GM18858 (cell line): ENCODE measurements around the gene PEX14.

Source experiments
- ATAC-seq: cut with Tn5 transposase; IDR thresholded peaks from one replicate; pipeline ENCODE4 v1.9.1; 2021; ENCODE audit not compliant: unreplicated experiment

PEX14 gene

DNA sequence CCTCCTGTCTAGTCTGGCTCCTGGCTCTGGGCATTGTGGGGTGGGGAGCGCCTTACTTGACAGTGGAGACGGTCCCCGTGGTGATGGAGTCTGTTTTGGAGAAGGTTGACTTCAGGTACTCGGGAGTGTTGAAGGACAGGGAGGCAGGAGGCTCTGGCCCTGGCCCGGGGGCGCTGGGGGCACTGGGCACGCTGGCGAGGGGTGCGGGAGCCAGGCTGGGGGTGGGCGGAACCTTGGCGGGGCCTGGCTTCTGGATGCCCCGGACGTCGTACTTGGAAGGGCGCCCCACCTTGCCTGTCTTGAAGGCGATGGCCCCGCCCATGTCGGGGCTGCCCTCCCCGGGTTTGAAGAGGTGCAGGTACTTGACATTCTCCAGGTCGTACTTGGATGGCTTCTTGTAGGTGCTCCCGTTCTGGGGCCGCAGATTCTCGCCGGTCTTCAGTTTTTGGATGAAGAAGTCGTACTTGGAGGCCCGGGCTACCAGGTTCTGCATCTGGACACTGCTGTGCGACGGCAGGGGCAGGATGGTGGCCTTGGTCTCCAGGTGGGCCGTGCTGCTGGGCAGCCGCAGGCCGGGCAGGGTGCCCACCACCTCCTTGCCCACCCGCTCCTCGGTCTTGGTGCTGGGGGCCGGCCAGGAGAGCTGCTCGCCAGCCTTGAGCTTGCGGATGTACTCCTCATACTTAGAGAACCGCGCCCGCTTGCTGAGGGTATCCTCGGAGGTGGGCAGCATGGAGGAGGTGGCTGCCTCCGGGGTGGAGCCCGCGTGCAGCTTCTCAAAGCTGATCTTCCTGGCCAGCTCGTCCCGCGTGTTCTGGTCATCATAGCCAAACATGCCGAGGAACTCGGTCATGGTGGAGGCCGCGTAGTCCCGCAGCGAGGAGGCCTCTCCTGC lies 185.1 kb downstream of the PEX14 start:
- no peak for ATAC-seq

- no peak for ATAC-seq
Observed at GRCh38 chr1:10661453-10661852, 186.7 kb downstream of the PEX14 start.

DNA sequence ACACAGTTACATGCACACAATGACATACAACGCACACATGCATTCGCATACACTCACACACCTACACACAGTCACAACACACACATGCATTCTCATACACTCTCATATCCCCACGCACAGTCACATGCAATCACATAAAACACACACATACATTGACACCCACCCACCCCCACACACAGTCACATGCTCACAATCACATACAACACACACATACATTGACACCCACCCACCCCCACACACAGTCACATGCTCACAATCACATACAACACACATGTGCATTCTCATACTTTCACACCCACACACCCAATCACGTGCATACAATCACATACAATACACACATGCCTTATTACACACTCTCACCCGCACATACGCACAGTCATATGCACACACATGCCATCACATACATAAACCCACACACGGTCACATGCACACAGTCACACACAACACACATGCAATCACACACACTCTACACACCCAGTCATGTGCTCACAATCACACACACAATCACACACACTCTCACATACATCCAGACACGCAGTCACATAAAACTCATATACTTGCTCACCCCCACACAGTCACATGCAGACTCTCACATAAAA lies 187.4 kb downstream of the PEX14 start:
- no peak for ATAC-seq

- ATAC-seq, result no peak
Observed at GRCh38 chr1:10662824-10663677, 188.3 kb downstream of the PEX14 start.

GRCh38 chr1:10663678-10664035 lies 188.9 kb downstream of the PEX14 start:
- ATAC-seq, result no peak

- ATAC-seq, result no peak
Observed at GRCh38 chr1:10664251-10664650, 189.5 kb downstream of the PEX14 start.

- no peak for ATAC-seq
Observed at GRCh38 chr1:10665226-10665625, 190.5 kb downstream of the PEX14 start.

GRCh38 chr1:10665930-10666850 lies 191.4 kb downstream of the PEX14 start:
- ATAC-seq, result no peak

DNA sequence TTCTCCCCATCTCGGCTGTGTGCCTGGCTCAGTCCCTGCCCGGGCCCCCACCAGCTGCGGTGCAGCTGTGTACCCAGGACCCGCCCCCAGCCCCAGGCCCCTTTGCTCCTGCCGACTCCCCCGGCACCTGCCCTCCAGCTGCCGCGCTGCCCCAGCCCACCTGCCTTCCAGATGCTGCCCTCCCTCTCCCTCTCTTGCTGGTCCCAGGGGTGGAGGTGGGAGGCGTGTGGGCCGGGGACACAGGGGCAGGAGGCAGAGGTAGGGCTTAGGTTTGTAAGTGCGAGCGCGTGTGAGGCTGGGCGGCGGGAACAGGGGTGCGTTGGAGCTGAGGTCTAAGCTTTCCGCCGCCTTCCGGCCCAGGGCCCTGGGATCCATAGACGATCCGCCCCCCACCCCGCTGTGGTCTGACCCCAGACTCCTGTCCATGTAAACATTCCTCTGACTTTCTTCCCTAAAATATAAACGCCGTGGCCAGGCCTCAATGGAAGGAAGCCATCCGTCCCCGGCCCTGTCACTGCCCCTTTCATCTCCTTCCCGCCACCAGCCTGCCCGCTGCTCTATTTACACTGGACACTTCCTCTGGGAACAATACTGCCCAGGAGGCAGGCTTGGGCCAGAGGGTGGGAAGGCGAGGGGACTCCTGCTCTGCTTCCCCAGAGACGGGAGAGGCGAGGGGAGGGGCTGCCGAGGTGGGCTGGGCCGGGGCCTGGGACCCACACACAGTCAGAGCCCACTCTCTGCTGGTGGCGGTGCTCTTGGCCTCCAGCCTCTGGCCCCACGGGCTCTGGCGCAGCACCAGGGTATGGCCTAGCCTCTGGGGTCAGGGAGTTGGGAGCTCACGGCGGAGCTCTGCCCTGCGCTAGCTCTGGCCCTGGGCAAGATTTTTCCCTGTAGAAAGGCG lies 193.4 kb downstream of the PEX14 start:
- no peak for ATAC-seq

DNA sequence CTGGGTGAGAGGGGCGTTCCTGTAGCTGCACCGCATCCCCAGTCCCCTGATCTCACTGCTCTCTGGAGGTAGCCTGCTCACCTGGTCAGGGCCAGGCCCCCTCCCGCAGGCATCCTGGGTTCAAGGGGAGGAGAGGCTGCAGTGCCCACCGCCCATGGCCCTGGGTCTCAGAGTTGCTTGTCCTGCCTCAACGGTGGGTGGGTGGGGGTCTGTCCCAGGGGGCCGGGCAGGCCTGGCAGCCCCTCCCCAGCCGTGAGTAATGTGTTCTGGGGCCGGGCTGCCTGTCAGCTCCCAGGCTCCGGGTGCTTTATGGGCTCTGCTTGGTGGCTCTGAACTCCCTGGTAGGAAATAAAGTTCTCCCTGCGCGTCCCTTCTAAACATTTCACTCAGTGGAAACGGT lies 194.8 kb downstream of the PEX14 start:
- ATAC-seq, result no peak

DNA sequence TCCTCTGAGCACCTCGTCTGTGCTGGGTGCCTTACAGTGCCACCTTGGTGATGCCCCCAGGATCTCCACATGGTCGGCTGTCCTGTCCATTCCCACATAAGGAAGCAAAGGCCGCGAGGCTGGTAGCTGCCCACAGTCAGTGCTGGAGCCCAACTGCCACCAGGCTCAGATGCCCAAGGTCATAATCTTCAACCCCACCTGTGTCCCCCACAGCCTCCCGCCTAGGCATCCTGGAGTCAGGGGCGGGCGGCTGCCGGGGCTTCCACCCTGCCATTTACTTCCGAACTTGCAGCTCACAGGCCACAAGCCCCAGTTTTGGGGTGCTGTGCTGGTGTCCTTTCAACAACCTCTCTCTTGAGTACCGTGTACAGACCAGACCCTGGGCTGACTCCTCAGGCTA lies 195.4 kb downstream of the PEX14 start:
- no peak for ATAC-seq

GRCh38 chr1:10671090-10671489 lies 196.3 kb downstream of the PEX14 start:
- no peak for ATAC-seq

GRCh38 chr1:10671622-10672342 lies 197.0 kb downstream of the PEX14 start:
- ATAC-seq, result no peak

DNA sequence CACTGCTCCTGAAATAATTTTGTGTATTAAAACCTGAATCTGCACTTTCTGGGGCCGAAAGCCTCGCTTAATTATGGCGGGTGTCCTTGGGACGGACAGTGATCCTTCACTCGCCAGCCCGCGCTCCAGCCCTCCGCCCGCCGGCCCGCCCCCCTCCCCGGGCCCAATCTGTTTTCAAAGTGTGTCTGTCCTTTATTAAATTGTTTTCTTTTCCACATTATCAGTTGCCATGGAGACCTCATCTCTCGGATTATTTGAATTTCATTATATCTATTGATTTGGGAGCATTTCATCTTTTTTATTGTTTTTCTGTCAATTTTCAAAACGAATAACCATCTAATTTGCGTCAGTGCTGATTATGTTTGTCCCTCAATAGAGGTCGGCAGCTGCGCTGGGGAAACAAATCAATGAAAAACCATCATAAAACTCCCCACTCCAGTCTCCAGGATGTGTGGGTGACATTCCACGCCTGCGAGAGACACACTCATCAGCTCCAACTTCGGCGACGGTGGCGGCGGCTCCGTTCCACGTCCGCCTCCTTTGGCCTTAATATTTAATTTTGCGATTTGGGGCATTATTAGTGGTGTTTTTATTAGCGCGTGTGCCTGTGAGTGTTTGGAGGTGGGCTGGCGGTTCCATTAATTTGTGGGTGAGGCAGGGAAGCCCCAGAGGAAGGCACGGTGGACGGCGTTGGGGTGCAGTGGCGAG lies 197.7 kb downstream of the PEX14 start:
- no peak for ATAC-seq

DNA sequence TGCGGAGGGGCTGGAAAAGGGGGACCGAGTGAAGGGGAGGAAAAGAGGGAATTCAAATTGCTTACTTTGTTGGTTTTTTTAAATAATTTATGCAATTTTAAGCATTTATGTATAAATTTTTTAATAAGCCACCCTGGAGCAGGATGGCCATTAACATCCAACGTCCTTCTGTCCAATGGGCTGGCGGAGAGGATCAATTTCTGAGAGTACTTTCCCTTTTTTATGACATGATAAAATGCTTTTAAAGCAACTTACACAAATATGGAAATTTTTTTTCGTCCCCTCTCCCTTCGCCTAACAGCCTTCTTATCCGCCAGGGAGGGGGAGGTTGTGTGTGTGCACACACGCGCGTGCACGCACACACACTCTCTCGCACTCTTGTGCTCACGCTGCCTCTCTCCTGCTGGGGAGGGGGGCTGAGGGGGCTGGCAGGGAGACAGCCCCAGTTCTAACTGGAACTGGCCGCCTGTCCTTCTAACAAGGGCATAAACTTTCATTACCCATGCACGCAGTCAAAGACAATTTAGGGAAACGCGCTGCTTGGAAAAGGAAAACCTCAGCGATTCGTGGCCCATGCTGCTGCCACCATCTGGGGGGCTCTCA lies 198.5 kb downstream of the PEX14 start:
- ATAC-seq, result no peak

GRCh38 chr1:10674222-10674621 lies 199.5 kb downstream of the PEX14 start:
- ATAC-seq, result no peak

GRCh38 chr1:10674700-10675609 lies 200.2 kb downstream of the PEX14 start:
- no peak for ATAC-seq
